HepG2 (cell line): ENCODE data around the gene MRPS31. TPM values are rescaled to one million over a fixed set of nuclear protein-coding genes. Genes with fewer than 3 reads are reported as not detected.

Experiments
- ATAC-seq: fragments of 200-7000 bp; cut with Tn5 transposase; 3 replicates; pipeline ENCODE4 v1.9.1; 2020; ENCODE audit warnings: mild to moderate bottlenecking, moderate library complexity
- BruUV-seq: library from RNA; stranded (reverse); fragments of 400-500 nt; replicated peaks from 2 replicates; lab custom pipeline; 2021; lab: Mats Ljungman, UMichigan
- CTCF ChIA-PET: fragments of 300-600 bp; formaldehyde crosslinking; extraction: SDS; loops from one replicate; lab custom pipeline; 2021; ENCODE audit warnings: low total read pairs, inconsistent platforms, low intra/inter-chr PET ratio; lab: Yijun Ruan, JAX
- POLR2A ChIA-PET: fragments of 350-600 bp; sonication (Branson Sonifier 250); formaldehyde crosslinking; loops from one replicate; lab custom pipeline; 2020; ENCODE audit warnings: antibody characterized with exemption, inconsistent platforms; lab: Yijun Ruan, JAX
- DNase-seq: peaks from one replicate; pipeline ENCODE4 v3.0.0-alpha.2; 2015; ENCODE audit warnings: low spot score
- FAIRE-seq: peaks from 3 replicates; lab custom pipeline; 2011; peaks lifted over from hg19 to GRCh38; lab: Jason Lieb, UNC
- H2AFZ ChIP-seq: one replicate; pipeline ENCODE4 v1.6.1; 2011; ENCODE audit warnings: low read length, inconsistent platforms
- H3K27ac ChIP-seq: fragments of 300-600 bp; 3 replicates; pipeline ENCODE4 v1.8.0; 2011; ENCODE audit warnings: mixed run types, mild to moderate bottlenecking, mixed read lengths, low read length, inconsistent platforms; ENCODE audit not compliant: insufficient read depth; ENCODE audit errors: extremely low read length
- H3K27me3 ChIP-seq, 2 experiments: fragments of 200-600 bp in 1 of 2; 2 replicates in 1 of 2; 3 replicates in 1 of 2; pipeline versions ENCODE4 v1.6.0 to v1.8.0; 2011; ENCODE audit warnings: low read length in 2 of 2, mild to moderate bottlenecking in 2 of 2, moderate library complexity in 2 of 2, inconsistent platforms in 1 of 2; ENCODE audit not compliant: insufficient read depth in 2 of 2, control insufficient read depth in 1 of 2
- H3K36me3 ChIP-seq, 2 experiments: fragments of 200-600 bp in 1 of 2; replicated peaks in 1 of 2; 2 replicates in 1 of 2; 3 replicates in 1 of 2; pipeline versions ENCODE4 v1.5.1 to v1.8.0; 2011; ENCODE audit warnings: low read length in 2 of 2, inconsistent platforms in 1 of 2; ENCODE audit not compliant: insufficient read depth in 2 of 2, control insufficient read depth in 1 of 2
- H3K4me1 ChIP-seq: 2 replicates; pipeline ENCODE4 v1.5.1; 2012; ENCODE audit warnings: low read length, inconsistent platforms; ENCODE audit not compliant: insufficient read depth
- H3K4me2 ChIP-seq: 2 replicates; pipeline ENCODE4 v1.6.0; 2011; ENCODE audit warnings: low read depth, low read length, inconsistent platforms
- H3K4me3 ChIP-seq, 3 experiments: fragments of 200-600 bp in 1 of 3; sonication (generic), shearing (Covaris generic) in 1 of 3; replicated peaks in 1 of 3; 2 replicates each; pipeline ENCODE4 v1.5.1; 2011 to 2016; ENCODE audit warnings: low read length in 3 of 3, inconsistent platforms in 2 of 3, low read depth in 2 of 3, mild to moderate bottlenecking in 2 of 3, control low read depth in 1 of 3, mixed read lengths in 1 of 3; ENCODE audit not compliant: insufficient read depth in 1 of 3
- H3K79me2 ChIP-seq: one replicate; pipeline ENCODE4 v1.6.1; 2011; ENCODE audit warnings: low read length, inconsistent platforms; ENCODE audit not compliant: insufficient read depth
- H3K9ac ChIP-seq: 2 replicates; pipeline ENCODE4 v1.6.0; 2011; ENCODE audit warnings: mild to moderate bottlenecking, low read depth, low read length, inconsistent platforms; ENCODE audit not compliant: insufficient read depth
- H3K9me3 ChIP-seq: 2 replicates; pipeline ENCODE4 v1.5.1; 2012; ENCODE audit warnings: mild to moderate bottlenecking, low read length
- H4K20me1 ChIP-seq: 2 replicates; pipeline ENCODE4 v1.6.0; 2011; ENCODE audit warnings: inconsistent platforms, mild to moderate bottlenecking, low read length, moderate library complexity; ENCODE audit not compliant: insufficient read depth
- CEBPB ChIP-seq: IDR thresholded peaks from 2 replicates; pipeline ENCODE4 v1.6.1; 2011; ENCODE audit warnings: low read depth, low read length, improper control_type of control experiment, borderline replicate concordance
- KDM3A ChIP-seq: IDR thresholded peaks from 2 replicates; pipeline ENCODE4 v1.6.1; 2018; ENCODE audit warnings: low read depth, missing compliant biosample characterization
- ZNF12 ChIP-seq: sonication (generic); formaldehyde crosslinking; IDR thresholded peaks from 2 replicates; pipeline ENCODE4 v1.5.0; 2020; ENCODE audit warnings: missing genetic modification reagents
- ZNF296 ChIP-seq: sonication (generic); formaldehyde crosslinking; conservative IDR thresholded peaks from 2 replicates; pipeline ENCODE4 v1.5.0; 2020; ENCODE audit warnings: mild to moderate bottlenecking, missing genetic modification reagents
- WGBS: methylation state at CpG from one replicate; pipeline ENCODE4 v1.1.6; 2017; ENCODE audit warnings: low lambda C conversion rate; 5-methylcytosine and 5-hydroxymethylcytosine counted together
- in situ Hi-C: cut with HindIII; loops from 2 replicates; pipeline ENCODE4 v1.10.0; 2017; ENCODE audit warnings: low pct_unique_long_range_greater_than_20kb; ENCODE audit not compliant: extremely low pct_ligation_motif_present
- intact Hi-C: fragments of 100-400 bp; cut with micrococcal nuclease; formaldehyde crosslinking; loops from one replicate; pipeline ENCODE4 v1.10.0; 2022; ENCODE audit not compliant: unreplicated experiment
- polyA plus RNA-seq, 8 experiments: library from polyadenylated mRNA; depleted of rRNA in 3 of 8; stranded (reverse) in 7 of 8; unstranded in 1 of 8; fragments of >200 nt; fragmentation: Illumina TruSeq in 4 of 8; extraction: Trizol in 4 of 8; gene quantifications; 2 replicates each; pipeline versions ENCODE4 v1.2.1 to v1.2.3, GENCODE V29; 2011 to 2016; ENCODE audit warnings: low read depth in 4 of 8, missing spikeins in 1 of 8, mixed read lengths in 1 of 8; ENCODE audit not compliant: insufficient read depth in 1 of 8
- total RNA-seq, 5 experiments: library from RNA; depleted of rRNA; stranded (reverse); fragments of >200 nt; fragmentation: Illumina TruSeq; extraction: Trizol; gene quantifications; 2 replicates each; pipeline ENCODE4 v1.2.3, GENCODE V29; 2016; ENCODE audit warnings: low read depth in 1 of 5
- TF ChIP-seq, protein P1 (sequence below): sonication (generic); formaldehyde crosslinking; IDR thresholded peaks from 2 replicates; pipeline ENCODE4 v1.4.0; 2020; ENCODE audit warnings: mild to moderate bottlenecking, missing genetic modification reagents

MRPS31 gene
- total and polyA plus RNA-seq, 2 of the 13 experiments (the other 11 are each of a cell fraction or from before 2014, with no cell fraction given): 23.7 to 34.1 TPM

DNA sequence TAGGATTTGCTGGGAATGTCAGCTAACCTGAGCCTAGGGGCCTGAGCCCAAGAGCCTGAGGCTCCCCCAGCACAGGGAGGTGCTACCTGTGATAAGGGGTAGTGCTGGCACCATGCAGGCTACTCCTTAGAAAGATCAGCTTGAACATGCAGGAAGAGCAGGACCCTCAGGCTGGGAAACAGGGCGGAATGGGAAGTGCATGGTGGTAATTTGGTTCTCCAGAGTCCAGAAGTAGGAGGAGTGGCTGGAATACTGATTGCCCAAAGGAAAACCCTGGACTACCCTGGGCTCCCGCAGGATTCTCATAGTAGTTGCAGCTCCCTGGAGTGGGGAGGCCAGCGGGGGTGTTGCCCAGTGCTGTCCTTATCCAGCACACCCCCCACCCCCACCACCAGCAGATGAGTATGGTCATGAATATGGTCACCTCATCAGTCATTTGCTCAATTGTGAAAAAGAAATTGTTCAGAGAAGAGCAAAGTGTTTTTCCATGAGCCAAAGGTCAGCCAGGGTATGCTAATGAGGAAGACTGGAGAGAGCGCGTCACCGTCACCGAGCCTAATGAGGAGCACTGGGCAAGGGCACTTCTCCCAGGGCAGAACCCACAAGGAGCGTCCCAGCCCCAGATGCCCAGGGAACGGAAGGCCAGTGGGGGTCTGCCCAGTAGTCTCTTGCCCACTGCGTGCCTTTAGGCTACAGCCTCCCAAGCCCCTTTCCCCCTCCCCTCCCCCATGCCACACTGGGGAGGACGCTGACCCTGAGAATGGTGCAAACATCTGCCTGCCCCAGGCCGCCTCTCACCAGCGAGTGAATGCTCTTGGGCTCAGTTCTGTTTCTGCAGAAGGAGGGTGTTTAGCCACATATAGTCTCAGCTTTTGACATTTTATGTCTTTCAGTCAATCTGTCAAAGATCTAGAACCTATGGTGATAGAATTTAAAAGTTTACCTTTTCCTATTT is 23.7 kb upstream of the MRPS31 start (continued):
- TF ChIP-seq ZNF296 (CRISPR knock-in tag): no peak
- TF ChIP-seq, protein P1, sequence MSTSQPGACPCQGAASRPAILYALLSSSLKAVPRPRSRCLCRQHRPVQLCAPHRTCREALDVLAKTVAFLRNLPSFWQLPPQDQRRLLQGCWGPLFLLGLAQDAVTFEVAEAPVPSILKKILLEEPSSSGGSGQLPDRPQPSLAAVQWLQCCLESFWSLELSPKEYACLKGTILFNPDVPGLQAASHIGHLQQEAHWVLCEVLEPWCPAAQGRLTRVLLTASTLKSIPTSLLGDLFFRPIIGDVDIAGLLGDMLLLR (CRISPR knock-in tag): no peak
- no peak for TF ChIP-seq KDM3A (CRISPR knock-in tag)
- TF ChIP-seq, all 625 proteins: peak for 1

DNA sequence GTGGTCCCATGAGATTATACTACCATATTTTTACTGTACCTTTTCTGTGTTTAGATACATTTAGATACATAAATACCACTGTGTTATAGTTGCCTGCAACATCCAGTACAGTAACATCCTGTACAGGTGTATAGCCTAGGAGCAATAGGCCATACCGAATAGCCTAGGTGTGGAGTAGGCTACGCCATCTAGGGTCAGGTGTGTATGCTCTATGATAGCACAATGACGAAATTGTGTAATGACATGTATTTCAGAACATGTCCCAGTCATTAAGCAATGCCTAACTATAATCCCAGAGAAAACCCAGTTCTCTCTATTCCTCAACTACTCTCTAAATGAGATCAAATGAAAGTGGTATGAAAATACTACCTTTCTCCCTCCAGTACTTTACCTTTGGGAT is 22.3 kb upstream of the MRPS31 start:
- intact Hi-C loops: no loop called here
- no TSS peak for BruUV-seq
- 94% methylated on average over 3 of the region's 3 CpGs for WGBS
- Histone ChIP-seq H3K9ac (no peak overlapping the region), H3K9me3 (no peaks in the 10 kb centered on the region), H3K4me2 (no peak overlapping the region), H3K4me3 (no peak overlapping the region), H3K79me2 (peaks cover 46% of the 10 kb centered on the region), H3K27ac (no peak overlapping the region), H2AFZ (no peak overlapping the region), H3K27me3 (no peaks in the 10 kb centered on the region; a peak in 1 of 5 replicates), H4K20me1 (no peaks in the 10 kb centered on the region), H3K36me3 (peaks cover 15 to 34% of the 10 kb centered on the region in 2 experiments), H3K4me1 (peaks cover 60% of the 10 kb centered on the region)
- TF ChIP-seq CEBPB (peak; percentile 75), ZNF12 (CRISPR knock-in tag) (no peak)
- no peak for ATAC-seq
- no peak for FAIRE-seq
- ChIA-PET CTCF (no interaction called here), POLR2A (no interaction called here)
- in situ Hi-C loops: no loop called here
- DNase-seq: no peak
